WERI-Rb-1 (cell line): ENCODE results near the gene ANKHD1.
A peak's percentile ranks its signal among the peaks of the same experiment; 100 is the strongest.

ENCODE experiments used
- DNase-seq: peaks from one replicate; pipeline ENCODE4 v3.0.0-alpha.2; 2020
- H3K27ac ChIP-seq: fragments of 250-450 bp; sonication (Bioruptor Pico); 2 replicates; pipeline ENCODE4 v1.5.1; 2020; ENCODE audit warnings: mild to moderate bottlenecking, moderate library complexity
- H3K27me3 ChIP-seq: fragments of 250-450 bp; sonication (Bioruptor Pico); 2 replicates; pipeline ENCODE4 v1.5.1; 2021; ENCODE audit warnings: mild to moderate bottlenecking, low read depth, moderate library complexity; ENCODE audit not compliant: insufficient read depth, severe bottlenecking
- H3K36me3 ChIP-seq: fragments of 250-450 bp; sonication (Bioruptor Pico); 2 replicates; pipeline ENCODE4 v1.5.1; 2020; ENCODE audit warnings: mild to moderate bottlenecking, moderate library complexity
- H3K4me3 ChIP-seq: 2 replicates; pipeline ENCODE4 v1.5.1; 2011; ENCODE audit warnings: low read depth, mild to moderate bottlenecking, control low read depth, low read length
- H3K9me3 ChIP-seq: fragments of 250-450 bp; sonication (Bioruptor Pico); 2 replicates; pipeline ENCODE4 v1.5.1; 2021; ENCODE audit warnings: mild to moderate bottlenecking, moderate library complexity; ENCODE audit not compliant: severe bottlenecking
- TF ChIP-seq, protein P1 (sequence below): IDR thresholded peaks from 2 replicates; pipeline ENCODE4 v1.5.1; 2011; ENCODE audit warnings: low read depth, mild to moderate bottlenecking, control low read depth, inconsistent platforms, low read length

Gene ANKHD1

DNA sequence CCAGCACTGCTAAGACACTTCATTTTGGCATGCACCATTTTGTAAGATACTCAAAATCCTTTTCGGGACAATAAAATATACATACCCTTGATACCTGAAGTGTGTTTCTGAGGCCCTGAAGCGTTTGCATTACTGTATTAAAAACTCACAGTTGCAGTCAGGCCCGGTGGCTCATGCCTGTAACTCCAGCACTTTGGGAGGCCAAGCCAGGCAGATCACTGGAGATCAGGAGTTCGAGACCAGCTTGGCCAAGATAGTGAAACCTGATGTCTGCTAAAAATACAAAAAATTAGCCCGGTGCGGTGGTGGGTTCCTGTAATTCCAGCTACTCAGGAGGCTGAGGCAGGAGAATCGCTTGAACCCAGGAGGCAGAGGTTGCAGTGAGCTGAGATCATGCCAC is 143.4 kb downstream of the ANKHD1 start:
- no peak overlapping the region for H3K4me3 ChIP-seq
- no peaks in the 10 kb centered on the region for H3K27me3 ChIP-seq
- H3K9me3 ChIP-seq = no peaks in the 10 kb centered on the region
- peaks cover 63% of the 10 kb centered on the region for H3K36me3 ChIP-seq
- H3K27ac ChIP-seq = no peak overlapping the region
- TF ChIP-seq, protein P1, sequence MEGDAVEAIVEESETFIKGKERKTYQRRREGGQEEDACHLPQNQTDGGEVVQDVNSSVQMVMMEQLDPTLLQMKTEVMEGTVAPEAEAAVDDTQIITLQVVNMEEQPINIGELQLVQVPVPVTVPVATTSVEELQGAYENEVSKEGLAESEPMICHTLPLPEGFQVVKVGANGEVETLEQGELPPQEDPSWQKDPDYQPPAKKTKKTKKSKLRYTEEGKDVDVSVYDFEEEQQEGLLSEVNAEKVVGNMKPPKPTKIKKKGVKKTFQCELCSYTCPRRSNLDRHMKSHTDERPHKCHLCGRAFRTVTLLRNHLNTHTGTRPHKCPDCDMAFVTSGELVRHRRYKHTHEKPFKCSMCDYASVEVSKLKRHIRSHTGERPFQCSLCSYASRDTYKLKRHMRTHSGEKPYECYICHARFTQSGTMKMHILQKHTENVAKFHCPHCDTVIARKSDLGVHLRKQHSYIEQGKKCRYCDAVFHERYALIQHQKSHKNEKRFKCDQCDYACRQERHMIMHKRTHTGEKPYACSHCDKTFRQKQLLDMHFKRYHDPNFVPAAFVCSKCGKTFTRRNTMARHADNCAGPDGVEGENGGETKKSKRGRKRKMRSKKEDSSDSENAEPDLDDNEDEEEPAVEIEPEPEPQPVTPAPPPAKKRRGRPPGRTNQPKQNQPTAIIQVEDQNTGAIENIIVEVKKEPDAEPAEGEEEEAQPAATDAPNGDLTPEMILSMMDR = no peak
- no peak for DNase-seq

DNA sequence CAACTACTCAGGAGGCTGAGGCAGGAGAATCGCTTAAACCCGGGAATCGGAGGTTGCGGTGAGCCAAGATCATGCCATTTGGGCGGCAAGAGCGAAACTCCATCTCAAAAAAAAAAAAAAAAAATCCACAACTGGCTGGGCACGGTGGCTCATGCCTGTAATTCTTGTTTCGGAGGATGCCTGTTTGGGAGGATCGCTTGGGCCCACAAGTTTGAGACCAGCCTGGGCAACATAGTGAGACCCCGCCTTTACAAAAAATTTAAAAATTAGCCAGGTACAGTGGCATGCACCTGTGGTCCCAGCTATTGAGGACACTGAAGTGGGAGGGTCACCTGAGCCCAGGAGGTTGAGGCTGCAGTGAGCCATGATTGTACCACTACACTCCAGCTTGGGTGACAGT is 144.0 kb downstream of the ANKHD1 start:
- peaks cover 63% of the 10 kb centered on the region for H3K36me3 ChIP-seq

DNA sequence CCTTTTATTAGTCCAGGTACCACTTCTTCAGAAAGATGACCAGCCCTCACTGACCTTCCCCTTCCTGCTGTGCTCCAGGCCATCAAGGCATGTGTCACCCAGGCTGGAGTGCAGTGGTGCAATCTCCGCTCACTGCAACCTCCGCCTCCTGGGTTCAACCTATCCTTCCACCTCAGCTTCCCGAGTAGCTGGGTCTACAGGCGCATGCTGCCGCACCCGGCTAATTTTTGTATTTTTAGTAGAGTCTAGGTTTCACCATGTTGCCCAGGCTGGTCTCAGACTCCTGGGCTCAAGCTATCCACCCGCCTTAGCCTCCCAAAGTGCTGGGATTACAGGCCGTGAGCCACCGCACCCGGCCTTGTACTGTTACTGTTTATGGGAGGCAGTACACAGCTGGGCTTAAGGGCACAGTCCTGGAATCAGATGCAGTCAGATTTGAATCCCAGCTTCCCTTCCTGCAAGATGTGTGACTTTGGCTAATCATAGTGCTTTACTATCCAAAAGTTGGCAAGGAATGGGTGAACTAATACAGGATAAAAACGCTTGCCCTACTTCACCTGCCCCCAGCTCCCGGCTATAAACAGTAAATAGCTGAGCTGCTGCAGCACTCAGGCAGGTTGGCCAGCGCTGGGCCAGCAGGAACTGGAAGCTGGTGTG is 145.3 kb downstream of the ANKHD1 start:
- Histone ChIP-seq H3K36me3 (peaks cover 62% of the 10 kb centered on the region), H3K9me3 (no peaks in the 10 kb centered on the region), H3K27ac (peak overlapping the region; percentile 66), H3K27me3 (no peaks in the 10 kb centered on the region), H3K4me3 (peak overlapping the region; percentile 44)
- DNase-seq = no peak
- TF ChIP-seq, protein P1 = no peak

More for the DNA sequence above, 144.0 kb downstream of the ANKHD1 start:
- Histone ChIP-seq H3K27me3 (no peaks in the 10 kb centered on the region), H3K9me3 (no peaks in the 10 kb centered on the region), H3K4me3 (no peak overlapping the region), H3K27ac (no peak overlapping the region)
- no peak for DNase-seq
- TF ChIP-seq, protein P1 = no peak

DNA sequence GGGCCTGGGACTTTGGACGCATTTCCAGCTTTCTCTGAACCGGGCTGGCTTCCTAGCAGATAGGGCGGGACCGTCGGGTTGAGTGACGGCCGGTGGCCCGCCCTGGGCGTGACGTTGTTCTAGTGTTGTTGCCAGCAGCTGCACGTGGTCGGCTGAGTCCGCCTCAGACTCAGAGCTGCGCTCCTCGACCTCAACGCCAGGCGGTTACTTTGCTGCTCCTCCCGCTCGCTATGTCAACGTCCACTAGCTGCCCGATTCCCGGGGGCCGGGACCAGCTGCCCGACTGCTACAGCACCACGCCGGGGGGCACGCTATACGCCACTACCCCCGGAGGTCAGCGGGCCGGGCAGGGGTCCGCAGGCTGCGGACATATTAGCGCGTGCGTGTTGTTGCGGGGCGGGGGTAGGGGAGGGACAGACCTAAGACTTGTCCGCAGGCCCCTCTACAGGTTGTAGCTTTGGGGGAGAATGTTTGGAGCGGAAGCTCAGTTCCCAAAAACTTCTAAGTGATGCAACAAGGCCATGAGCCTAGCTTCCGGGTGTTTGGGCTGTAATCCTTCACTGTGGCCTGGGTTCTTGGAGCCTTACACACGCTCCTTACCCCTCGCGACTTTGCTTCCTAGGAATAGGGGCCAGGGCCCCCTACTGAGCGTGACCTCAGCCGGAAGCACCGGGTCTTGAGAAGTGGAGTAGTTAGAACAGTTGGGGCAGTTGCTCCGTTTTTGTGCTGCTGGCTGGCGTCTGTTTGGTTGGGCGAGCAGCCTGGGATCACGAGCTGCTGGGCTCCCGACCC is 146.1 kb downstream of the ANKHD1 start, which contains the start of gene EIF4EBP3:
TSS of gene EIF4EBP3 (plus strand) at position 155 of the 792 bp plus-strand sequence. CDS start at position 231, 76 bp downstream.
- Histone ChIP-seq H3K27ac (peak within 1 kb of the TSS; percentile 66), H3K27me3 (no peaks in the 10 kb centered on the region), H3K4me3 (peak within 1 kb of the TSS; percentile 44), H3K9me3 (no peaks in the 10 kb centered on the region), H3K36me3 (peaks cover 59% of the 10 kb centered on the region)
- TF ChIP-seq, protein P1 = peak; percentile 48
- DNase-seq = peak; percentile 93

DNA sequence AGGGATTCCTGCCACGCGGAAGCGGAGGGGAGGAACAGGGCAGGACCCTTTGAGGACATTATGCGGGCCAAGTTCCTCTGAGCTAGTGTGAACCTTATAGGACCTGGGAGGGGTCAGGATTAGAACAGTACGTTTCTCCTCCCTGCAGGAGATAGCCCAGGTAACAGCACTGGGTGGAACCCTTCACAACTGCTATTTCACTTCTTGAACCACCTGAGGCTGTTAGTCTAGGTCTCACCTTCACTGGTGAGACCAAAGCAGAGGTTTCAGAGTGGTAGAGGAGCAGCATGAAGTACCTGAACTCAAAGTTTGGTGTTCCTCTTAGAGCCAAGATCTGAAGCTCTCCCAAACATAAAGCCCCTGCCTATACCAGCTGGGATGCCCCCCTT is 146.7 kb downstream of the ANKHD1 start:
- peaks cover 61% of the 10 kb centered on the region for H3K36me3 ChIP-seq
- H3K9me3 ChIP-seq = no peaks in the 10 kb centered on the region
- peak overlapping the region; percentile 44 for H3K4me3 ChIP-seq
- no peak for DNase-seq
- H3K27ac ChIP-seq = peak overlapping the region; percentile 66
- H3K27me3 ChIP-seq = no peaks in the 10 kb centered on the region
- TF ChIP-seq, protein P1 = no peak
